OCI-LY7 (cell line): ENCODE measurements around the gene SRPRB. TPM values are rescaled to one million over a fixed set of nuclear protein-coding genes. Genes with fewer than 3 reads are reported as not detected.

Source experiments
- BruUV-seq: library from RNA; stranded (reverse); fragments of 400-500 nt; replicated peaks from 2 replicates; lab custom pipeline; 2021; lab: Mats Ljungman, UMichigan
- CTCF ChIA-PET: fragments of 300-600 bp; sonication (Branson Sonifier 250); formaldehyde crosslinking; loops from one replicate; lab custom pipeline; 2022; ENCODE audit warnings: antibody characterized with exemption; ENCODE audit not compliant: unreplicated experiment; lab: Charles Lee
- POLR2A ChIA-PET: fragments of 300-600 bp; sonication (Branson Sonifier 250); formaldehyde crosslinking; loops from one replicate; lab custom pipeline; 2022; ENCODE audit warnings: antibody characterized with exemption; lab: Charles Lee
- DNase-seq: peaks from one replicate; pipeline ENCODE4 v3.0.0-alpha.2; 2015; ENCODE audit warnings: low spot score
- H2AFZ ChIP-seq: fragments of 200-600 bp; sonication (generic), shearing (Covaris generic); 2 replicates; pipeline ENCODE4 v1.6.1; 2014; ENCODE audit warnings: mild to moderate bottlenecking, antibody characterized with exemption, low read length, moderate library complexity
- H3K27ac ChIP-seq: fragments of 200-600 bp; sonication (generic); 2 replicates; pipeline ENCODE4 v1.5.1; 2014; ENCODE audit warnings: mixed run types, low read depth, mild to moderate bottlenecking, moderate library complexity, low read length, inconsistent platforms; ENCODE audit not compliant: poor library complexity, severe bottlenecking
- H3K36me3 ChIP-seq: fragments of 200-600 bp; sonication (generic); 2 replicates; pipeline ENCODE4 v1.6.1; 2014; ENCODE audit warnings: mild to moderate bottlenecking, antibody characterized with exemption, low read length, moderate library complexity, mixed read lengths; ENCODE audit not compliant: insufficient read depth
- H3K4me1 ChIP-seq: fragments of 200-600 bp; sonication (generic); 2 replicates; pipeline ENCODE4 v1.5.1; 2014; ENCODE audit warnings: mild to moderate bottlenecking, low read length; ENCODE audit not compliant: insufficient read depth, poor library complexity, severe bottlenecking
- H3K4me2 ChIP-seq: fragments of 200-600 bp; sonication (generic); 2 replicates; pipeline ENCODE4 v1.6.1; 2014; ENCODE audit warnings: mild to moderate bottlenecking, low read length
- H3K4me3 ChIP-seq: fragments of 200-600 bp; sonication (generic); 2 replicates; pipeline ENCODE4 v1.5.1; 2014; ENCODE audit warnings: mild to moderate bottlenecking, low read depth, low read length; ENCODE audit not compliant: poor library complexity, severe bottlenecking
- H3K79me2 ChIP-seq: fragments of 200-600 bp; sonication (generic); 2 replicates; pipeline ENCODE4 v1.6.1; 2016; ENCODE audit warnings: low read depth, mild to moderate bottlenecking, low read length, moderate library complexity, mixed read lengths; ENCODE audit not compliant: insufficient read depth
- H3K9me2 ChIP-seq: fragments of 200-600 bp; sonication (generic); 2 replicates; pipeline ENCODE4 v1.6.1; 2016; ENCODE audit warnings: mild to moderate bottlenecking, low read length, mixed read lengths; ENCODE audit not compliant: insufficient read depth
- H3K9me3 ChIP-seq: fragments of 200-600 bp; sonication (generic); 2 replicates; pipeline ENCODE4 v1.6.1; 2014; ENCODE audit warnings: mild to moderate bottlenecking, mixed run types, low read length, mixed read lengths
- H4K20me1 ChIP-seq: fragments of 200-600 bp; sonication (generic); 2 replicates; pipeline ENCODE4 v1.6.1; 2014; ENCODE audit warnings: mild to moderate bottlenecking, antibody characterized with exemption, low read length, moderate library complexity, mixed read lengths; ENCODE audit not compliant: insufficient read depth
- EZH2phosphoT487 ChIP-seq: fragments of 200-600 bp; sonication (generic); IDR thresholded peaks from 2 replicates; pipeline ENCODE4 v1.6.1; 2018; ENCODE audit warnings: low read depth, borderline replicate concordance, mild to moderate bottlenecking, mixed run types, antibody characterized with exemption, low read length, moderate library complexity, mixed read lengths
- intact Hi-C: fragments of 100-400 bp; cut with micrococcal nuclease; formaldehyde crosslinking; loops from one replicate; pipeline ENCODE4 v1.10.0; 2022; ENCODE audit not compliant: unreplicated experiment
- total RNA-seq, 2 experiments: library from RNA; depleted of rRNA in 1 of 2; stranded (reverse); fragments of >200 nt in 1 of 2; shearing (Covaris generic) in 1 of 2; gene quantifications; 2 replicates each; pipeline ENCODE4 v1.2.3, GENCODE V29; 2014 to 2022
- TF ChIP-seq, protein P1 (sequence below): fragments of 200-600 bp; sonication (generic); conservative IDR thresholded peaks from 2 replicates; pipeline ENCODE4 v1.5.1; 2014; ENCODE audit warnings: mild to moderate bottlenecking, antibody characterized with exemption, low read length, moderate library complexity, mixed read lengths

The SRPRB gene
- total RNA-seq, 2 experiments from 2014 or later = 39.4 to 54.1 TPM

DNA sequence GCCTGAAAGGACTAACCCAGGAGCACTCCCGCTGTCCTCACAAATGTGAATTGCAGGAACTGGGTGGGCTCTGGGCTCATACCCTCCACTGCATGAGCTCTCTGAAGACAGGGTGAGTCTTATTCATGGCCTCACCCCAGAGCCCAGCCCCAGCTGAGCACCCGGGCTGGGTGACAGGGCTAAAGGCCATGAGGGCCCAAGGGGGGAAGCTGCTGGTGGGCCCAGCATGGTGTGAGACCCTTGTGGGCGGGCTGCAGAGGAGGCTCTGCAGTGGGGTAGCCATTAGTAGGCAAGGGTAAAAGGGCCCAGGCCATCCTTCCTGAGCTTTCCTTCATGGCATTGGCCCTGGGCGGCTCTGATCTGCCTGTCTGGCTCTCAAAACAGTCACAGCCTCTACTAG, 30.3 kb downstream of the SRPRB start:
- intact Hi-C loops = no loop called here
- no peak overlapping the region for H3K4me2 ChIP-seq
- H3K27ac ChIP-seq = no peak overlapping the region
- CTCF ChIA-PET = no interaction called here
- no peaks in the 10 kb centered on the region for H3K4me1 ChIP-seq
- POLR2A ChIA-PET = no interaction called here
- DNase-seq = no peak
- H2AFZ ChIP-seq = no peak overlapping the region
- H3K9me2 ChIP-seq = no peaks in the 10 kb centered on the region
- no peaks in the 10 kb centered on the region for H3K79me2 ChIP-seq
- H3K36me3 ChIP-seq = no peaks in the 10 kb centered on the region
- BruUV-seq = no TSS peak
- H3K9me3 ChIP-seq = no peaks in the 10 kb centered on the region
- H4K20me1 ChIP-seq = no peaks in the 10 kb centered on the region
- no peak for TF ChIP-seq EZH2phosphoT487
- TF ChIP-seq, protein P1, sequence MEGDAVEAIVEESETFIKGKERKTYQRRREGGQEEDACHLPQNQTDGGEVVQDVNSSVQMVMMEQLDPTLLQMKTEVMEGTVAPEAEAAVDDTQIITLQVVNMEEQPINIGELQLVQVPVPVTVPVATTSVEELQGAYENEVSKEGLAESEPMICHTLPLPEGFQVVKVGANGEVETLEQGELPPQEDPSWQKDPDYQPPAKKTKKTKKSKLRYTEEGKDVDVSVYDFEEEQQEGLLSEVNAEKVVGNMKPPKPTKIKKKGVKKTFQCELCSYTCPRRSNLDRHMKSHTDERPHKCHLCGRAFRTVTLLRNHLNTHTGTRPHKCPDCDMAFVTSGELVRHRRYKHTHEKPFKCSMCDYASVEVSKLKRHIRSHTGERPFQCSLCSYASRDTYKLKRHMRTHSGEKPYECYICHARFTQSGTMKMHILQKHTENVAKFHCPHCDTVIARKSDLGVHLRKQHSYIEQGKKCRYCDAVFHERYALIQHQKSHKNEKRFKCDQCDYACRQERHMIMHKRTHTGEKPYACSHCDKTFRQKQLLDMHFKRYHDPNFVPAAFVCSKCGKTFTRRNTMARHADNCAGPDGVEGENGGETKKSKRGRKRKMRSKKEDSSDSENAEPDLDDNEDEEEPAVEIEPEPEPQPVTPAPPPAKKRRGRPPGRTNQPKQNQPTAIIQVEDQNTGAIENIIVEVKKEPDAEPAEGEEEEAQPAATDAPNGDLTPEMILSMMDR = no peak
- no peak overlapping the region for H3K4me3 ChIP-seq

DNA sequence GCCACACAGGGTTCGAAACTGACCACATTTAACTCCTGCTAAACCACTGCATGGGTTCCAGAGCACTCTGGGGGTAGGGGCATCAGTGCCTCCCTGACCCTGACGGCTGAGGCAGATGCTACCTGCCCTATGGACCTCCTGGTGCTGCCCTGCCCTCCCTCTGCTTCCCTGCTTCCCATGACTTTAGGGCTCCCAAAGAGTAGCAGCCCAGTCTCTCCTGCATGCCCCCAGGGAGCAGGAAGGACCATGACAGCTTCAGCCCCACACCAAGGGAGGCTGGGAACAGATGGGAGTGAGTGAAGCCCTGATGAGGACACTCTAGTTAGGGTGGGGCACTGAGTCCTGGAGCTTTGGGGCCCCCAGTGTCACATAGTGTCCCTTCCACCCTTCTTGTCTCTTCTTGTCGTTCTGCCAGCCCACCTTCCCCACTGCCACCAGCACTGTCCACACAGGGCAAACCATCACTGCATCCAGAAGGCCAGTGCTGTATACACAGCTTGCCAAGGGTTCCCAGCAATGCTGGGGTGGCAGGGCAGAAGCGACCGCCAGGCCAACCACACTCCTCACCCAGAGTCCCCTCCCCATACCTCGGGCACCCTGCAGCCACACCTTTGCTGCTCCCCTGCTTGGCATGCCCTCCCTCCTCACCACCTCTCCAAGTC, 31.0 kb downstream of the SRPRB start:
- H3K9me2 ChIP-seq = no peaks in the 10 kb centered on the region
- DNase-seq = no peak
- no peaks in the 10 kb centered on the region for H4K20me1 ChIP-seq
- POLR2A ChIA-PET = no interaction called here
- intact Hi-C loops = no loop called here
- H3K9me3 ChIP-seq = no peaks in the 10 kb centered on the region
- no peak overlapping the region for H3K4me3 ChIP-seq
- BruUV-seq = no TSS peak
- H3K36me3 ChIP-seq = no peaks in the 10 kb centered on the region
- no peak overlapping the region for H3K4me2 ChIP-seq
- no peaks in the 10 kb centered on the region for H3K4me1 ChIP-seq
- H3K79me2 ChIP-seq = no peaks in the 10 kb centered on the region
- H2AFZ ChIP-seq = no peak overlapping the region
- no peak for TF ChIP-seq EZH2phosphoT487
- TF ChIP-seq, protein P1 = no peak
- H3K27ac ChIP-seq = no peak overlapping the region
- CTCF ChIA-PET = no interaction called here
